Breast epithelium (tissue), 4 donors: Measurements from ENCODE around the gene SPATA2L. TPM values are rescaled to one million over a fixed set of nuclear protein-coding genes. Genes with fewer than 3 reads are reported as not detected.

ENCODE experiments used
- DNase-seq, 2 donors: peaks; one replicate each; pipeline ENCODE4 v3.0.0-alpha.2; 2019; ENCODE audit warnings: low spot score in 2 of 2
- H3K27ac ChIP-seq, 2 donors: fragments of 200-600 bp; sonication (generic) in 1 of 2; one replicate each; pipeline ENCODE4 v1.5.1; 2016 to 2019; ENCODE audit warnings: mild to moderate bottlenecking in 1 of 2
- H3K27me3 ChIP-seq, 2 donors: fragments of 200-600 bp; sonication (generic) in 1 of 2; one replicate each; pipeline versions ENCODE4 v1.5.1 to v1.6.0; 2017 to 2019; ENCODE audit warnings: control low read depth in 1 of 2, mild to moderate bottlenecking in 1 of 2
- H3K36me3 ChIP-seq: fragments of 200-600 bp; one replicate; pipeline ENCODE4 v1.5.1; 2019
- H3K4me1 ChIP-seq, 2 donors: fragments of 200-600 bp; sonication (generic); one replicate each; pipeline ENCODE4 v1.5.1; 2016 to 2019; ENCODE audit warnings: control low read depth in 1 of 2
- H3K4me3 ChIP-seq, 3 donors: fragments of 200-600 bp; sonication (generic); 1 replicate in 2 of 3; 2 replicates in 1 of 3; pipeline ENCODE4 v1.5.1; 2016 to 2019; ENCODE audit warnings: mild to moderate bottlenecking in 3 of 3, moderate library complexity in 2 of 3
- H3K9me3 ChIP-seq, 2 donors: fragments of 200-600 bp; sonication (generic) in 1 of 2; one replicate each; pipeline ENCODE4 v1.5.1; 2016 to 2019; ENCODE audit warnings: control low read depth in 1 of 2
- CTCF ChIP-seq, 3 donors: fragments of 450-650 bp; IDR thresholded peaks; one replicate each; pipeline ENCODE4 v1.5.1; 2016 to 2017; ENCODE audit warnings: antibody characterized with exemption in 3 of 3, mild to moderate bottlenecking in 3 of 3, moderate library complexity in 3 of 3
- POLR2A ChIP-seq: fragments of 450-650 bp; IDR thresholded peaks from one replicate; pipeline ENCODE4 v1.6.1; 2016; ENCODE audit warnings: antibody characterized with exemption, mild to moderate bottlenecking, moderate library complexity
- POLR2AphosphoS5 ChIP-seq, 3 donors: sonication (generic); formaldehyde crosslinking; IDR thresholded peaks; one replicate each; pipeline ENCODE4 v1.6.1; 2017; ENCODE audit warnings: antibody characterized with exemption in 3 of 3
- intact Hi-C: fragments of 100-400 bp; cut with DNase I; formaldehyde crosslinking; loops from one replicate; pipeline ENCODE4 v1.15.1; 2023; ENCODE audit warnings: low total_unique reads
- total RNA-seq, 3 donors: library from RNA; depleted of rRNA; stranded (reverse); fragments of >200 nt; gene quantifications; one replicate each; pipeline ENCODE4 v1.1.0, GENCODE V29; 2016

The SPATA2L gene
- total RNA-seq, 3 donors from 2014 or later, result 9.0 to 15.1 (median 14.3) TPM

GRCh38 chr16:89738072-89738377 lies 36.5 kb upstream of the SPATA2L start:
- H3K27ac ChIP-seq, result no peak overlapping the region
- DNase-seq, result no peak
- no peak for TF ChIP-seq POLR2A
- no peak for TF ChIP-seq CTCF (IDR thresholded peaks at IDR 0.05)
- TF ChIP-seq POLR2AphosphoS5 (IDR thresholded peaks at IDR 0.05), result no peak
- H3K9me3 ChIP-seq, result no peaks in the 10 kb centered on the region
- no peaks in the 10 kb centered on the region for H3K27me3 ChIP-seq
- H3K4me1 ChIP-seq, result no peaks in the 10 kb centered on the region
- intact Hi-C loops, result no loop called here
- H3K4me3 ChIP-seq, result no peak overlapping the region
- peaks cover 21% of the 10 kb centered on the region for H3K36me3 ChIP-seq

- no peaks in the 10 kb centered on the region for H3K9me3 ChIP-seq
- no peak for DNase-seq
- H3K36me3 ChIP-seq, result peaks cover 21% of the 10 kb centered on the region
- no peaks in the 10 kb centered on the region for H3K27me3 ChIP-seq
- intact Hi-C loops, result no loop called here
- no peak overlapping the region for H3K27ac ChIP-seq
- TF ChIP-seq POLR2AphosphoS5 (IDR thresholded peaks at IDR 0.05), result no peak
- TF ChIP-seq CTCF (IDR thresholded peaks at IDR 0.05), result no peak
- no peak for TF ChIP-seq POLR2A
- no peak overlapping the region for H3K4me3 ChIP-seq
- H3K4me1 ChIP-seq, result no peaks in the 10 kb centered on the region
Observed at GRCh38 chr16:89737341-89738071, 36.0 kb upstream of the SPATA2L start.

- H3K4me1 ChIP-seq, result no peaks in the 10 kb centered on the region
- no peak overlapping the region for H3K27ac ChIP-seq
- no peaks in the 10 kb centered on the region for H3K9me3 ChIP-seq
- DNase-seq, result no peak
- no peaks in the 10 kb centered on the region for H3K27me3 ChIP-seq
- no peak overlapping the region for H3K4me3 ChIP-seq
- no peak for TF ChIP-seq CTCF (IDR thresholded peaks at IDR 0.05)
- no peak for TF ChIP-seq POLR2AphosphoS5 (IDR thresholded peaks at IDR 0.05)
- TF ChIP-seq POLR2A, result no peak
- peaks cover 21% of the 10 kb centered on the region for H3K36me3 ChIP-seq
- intact Hi-C loops, result no loop called here
Observed at GRCh38 chr16:89736554-89736953, 35.0 kb upstream of the SPATA2L start.

- TF ChIP-seq POLR2A (no peak), CTCF (IDR thresholded peaks at IDR 0.05) (no peak), POLR2AphosphoS5 (IDR thresholded peaks at IDR 0.05) (no peak)
- no peak overlapping the region for H3K4me3 ChIP-seq
- DNase-seq, result no peak
- no peak overlapping the region for H3K27ac ChIP-seq
- peaks cover 21% of the 10 kb centered on the region for H3K36me3 ChIP-seq
- no peaks in the 10 kb centered on the region for H3K27me3 ChIP-seq
- H3K9me3 ChIP-seq, result no peaks in the 10 kb centered on the region
- H3K4me1 ChIP-seq, result no peaks in the 10 kb centered on the region
- intact Hi-C loops, result no loop called here
Observed at GRCh38 chr16:89733792-89734191, 32.3 kb upstream of the SPATA2L start.

- H3K4me1 ChIP-seq, result no peaks in the 10 kb centered on the region
- TF ChIP-seq POLR2AphosphoS5 (IDR thresholded peaks at IDR 0.05), result no peak
- no peak for TF ChIP-seq CTCF (IDR thresholded peaks at IDR 0.05)
- no peak for TF ChIP-seq POLR2A
- no peak overlapping the region for H3K4me3 ChIP-seq
- intact Hi-C loops, result no loop called here
- no peak for DNase-seq
- no peaks in the 10 kb centered on the region for H3K27me3 ChIP-seq
- no peak overlapping the region for H3K27ac ChIP-seq
- H3K36me3 ChIP-seq, result peaks cover 16% of the 10 kb centered on the region
- no peaks in the 10 kb centered on the region for H3K9me3 ChIP-seq
Observed at GRCh38 chr16:89733322-89733721, 31.8 kb upstream of the SPATA2L start.
